ENCODE measurements around the gene TTF2.

The TTF2 gene

DNA sequence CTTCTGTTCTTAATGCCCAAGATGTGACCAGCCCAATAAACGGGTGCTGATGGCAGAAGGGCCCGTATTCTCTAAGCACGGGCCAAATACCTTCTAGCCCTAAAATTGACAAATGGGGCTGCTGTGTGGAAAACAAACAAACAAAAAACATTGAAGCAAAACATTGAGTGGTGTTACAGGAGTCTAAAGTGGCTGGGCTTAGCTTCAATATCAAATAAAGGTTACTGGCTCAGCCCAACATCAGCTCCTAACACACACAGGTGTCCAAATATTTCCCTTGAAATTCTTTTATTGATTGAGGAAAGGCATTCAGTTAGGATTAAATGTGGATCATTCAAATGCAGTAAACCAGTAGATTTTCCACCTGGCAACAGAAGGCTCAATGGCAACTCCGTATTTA lies 13.3 kb upstream of the TTF2 start:
- Histone ChIP-seq H3K9me3 (ENCODE audit: control insufficient read depth, insufficient read depth, low read depth, low read length) (no peaks in the 10 kb centered on the region), H3K27me3 (ENCODE audit: control insufficient read depth, insufficient read depth, low read length) (no peaks in the 10 kb centered on the region), H3K4me1 (ENCODE audit: control insufficient read depth, insufficient read depth, low read length) (no peaks in the 10 kb centered on the region), H3K9ac (ENCODE audit: low read length) (no peak overlapping the region), H3K27ac (ENCODE audit: low read depth, low read length) (no peak overlapping the region), H3K36me3 (ENCODE audit: control insufficient read depth, insufficient read depth, low read length) (no peaks in the 10 kb centered on the region), H3K4me3 (ENCODE audit: low read depth, low read length) (no peak overlapping the region)

DNA sequence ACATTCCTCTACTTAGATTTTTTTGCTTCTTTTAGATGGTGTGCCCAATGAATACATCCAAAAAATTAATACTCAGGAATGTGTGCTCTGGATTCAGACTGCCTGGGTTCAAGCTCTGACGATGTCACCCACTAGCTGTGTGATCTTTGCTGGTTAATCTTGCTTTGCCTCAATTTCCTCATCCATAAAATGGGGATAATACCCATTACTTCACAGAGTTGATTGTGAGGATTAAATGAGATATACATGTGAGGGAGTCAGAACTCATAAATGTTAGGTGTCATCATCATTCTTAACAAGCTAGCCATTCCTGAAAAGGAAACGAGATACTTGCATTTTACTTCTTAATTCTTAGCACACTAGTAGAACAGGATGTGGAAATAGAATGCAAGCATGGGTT lies 12.9 kb upstream of the TTF2 start:
- Histone ChIP-seq H3K27me3 (ENCODE audit: control insufficient read depth, insufficient read depth, low read length) (no peaks in the 10 kb centered on the region), H3K9me3 (ENCODE audit: control insufficient read depth, insufficient read depth, low read depth, low read length) (no peaks in the 10 kb centered on the region), H3K9ac (ENCODE audit: low read length) (no peak overlapping the region), H3K4me1 (ENCODE audit: control insufficient read depth, insufficient read depth, low read length) (no peaks in the 10 kb centered on the region), H3K36me3 (ENCODE audit: control insufficient read depth, insufficient read depth, low read length) (no peaks in the 10 kb centered on the region), H3K4me3 (ENCODE audit: low read depth, low read length) (no peak overlapping the region), H3K27ac (ENCODE audit: low read depth, low read length) (no peak overlapping the region)

DNA sequence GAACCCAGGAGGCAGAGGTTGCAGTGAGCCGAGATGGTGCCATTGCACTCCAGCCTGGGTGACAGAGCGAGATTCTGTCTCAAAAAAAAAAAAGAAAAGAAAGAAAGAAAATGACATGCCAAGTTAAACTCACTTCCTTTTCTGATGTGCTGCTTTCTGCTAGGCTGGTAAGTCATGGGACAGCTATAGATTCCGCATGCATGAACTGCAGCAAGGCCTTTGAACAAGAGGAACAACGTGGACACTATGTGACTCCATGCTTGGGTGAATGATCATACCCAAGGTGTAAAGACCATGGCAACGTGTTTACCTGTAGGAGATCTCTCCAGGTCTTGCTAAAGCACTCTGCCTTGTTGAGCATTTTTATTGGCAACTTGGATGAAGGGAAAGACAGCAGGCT lies 10.3 kb upstream of the TTF2 start:
- Histone ChIP-seq H3K36me3 (ENCODE audit: control insufficient read depth, insufficient read depth, low read length) (no peaks in the 10 kb centered on the region), H3K9ac (ENCODE audit: low read length) (no peak overlapping the region), H3K27me3 (ENCODE audit: control insufficient read depth, insufficient read depth, low read length) (no peaks in the 10 kb centered on the region), H3K4me3 (ENCODE audit: low read depth, low read length) (no peak overlapping the region), H3K9me3 (ENCODE audit: control insufficient read depth, insufficient read depth, low read depth, low read length) (no peaks in the 10 kb centered on the region), H3K27ac (ENCODE audit: low read depth, low read length) (no peak overlapping the region), H3K4me1 (ENCODE audit: control insufficient read depth, insufficient read depth, low read length) (no peaks in the 10 kb centered on the region)

DNA sequence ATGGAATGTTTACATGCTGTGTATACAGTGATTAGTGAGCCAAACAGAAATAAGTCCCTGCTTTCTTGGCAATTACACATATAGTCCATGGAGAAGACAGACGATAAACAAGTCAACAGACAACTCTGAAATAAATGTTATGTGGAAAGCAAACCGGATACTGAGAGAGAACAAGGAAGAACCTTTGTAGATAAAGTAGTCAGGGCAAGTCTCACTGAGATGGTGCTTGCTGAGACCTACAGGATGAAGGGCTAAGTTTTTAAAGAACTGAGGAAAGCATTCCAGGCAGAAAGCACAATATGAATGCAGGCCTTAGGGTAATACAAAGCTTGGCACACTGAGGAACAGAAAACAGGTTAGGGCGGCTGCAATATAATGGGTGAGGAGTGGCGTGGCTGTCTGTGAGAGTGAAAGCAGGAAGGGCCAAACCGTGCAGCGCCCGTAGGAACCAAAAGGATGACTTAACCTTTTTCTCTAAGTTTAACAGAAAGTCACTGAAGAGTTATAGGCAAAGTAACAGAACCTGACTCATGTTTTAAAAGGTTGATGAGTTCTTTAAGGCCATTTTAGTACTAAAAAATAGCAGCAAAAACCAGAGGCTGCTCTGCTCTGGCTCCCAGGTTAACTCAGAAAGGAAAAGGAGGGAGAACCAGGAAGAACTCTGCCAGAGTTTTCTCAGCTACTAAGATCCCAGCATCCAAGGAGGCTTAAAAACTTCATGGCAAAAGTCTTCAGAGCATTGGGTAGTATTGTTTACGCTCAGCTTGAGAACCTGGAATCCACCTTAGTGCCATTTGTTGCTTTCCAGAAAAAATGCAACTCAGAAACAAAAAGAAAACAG lies 8.7 kb upstream of the TTF2 start:
- H3K27ac ChIP-seq (ENCODE audit: low read depth, low read length): no peak overlapping the region
- H3K4me1 ChIP-seq (ENCODE audit: control insufficient read depth, insufficient read depth, low read length): no peaks in the 10 kb centered on the region

DNA sequence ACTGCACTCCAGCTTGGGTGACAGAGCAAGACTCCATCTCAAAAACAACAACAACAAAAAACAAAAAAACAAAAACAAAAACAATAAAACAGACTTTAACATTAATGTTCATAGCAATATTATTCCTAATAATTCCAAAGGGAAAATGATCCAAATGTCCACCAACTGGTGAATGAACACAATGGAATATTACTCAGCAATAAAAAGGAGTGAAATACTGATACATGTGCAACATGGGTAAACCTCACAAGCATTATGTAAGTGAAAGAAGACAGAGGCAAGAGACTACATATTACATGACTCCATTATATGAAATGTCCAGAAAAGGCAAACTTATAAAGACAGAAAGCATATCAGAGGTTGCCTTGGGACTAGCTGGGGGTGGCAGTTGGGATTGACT lies 6.1 kb upstream of the TTF2 start:
- Histone ChIP-seq H3K36me3 (ENCODE audit: control insufficient read depth, insufficient read depth, low read length) (no peaks in the 10 kb centered on the region), H3K9ac (ENCODE audit: low read length) (no peak overlapping the region), H3K27ac (ENCODE audit: low read depth, low read length) (no peak overlapping the region), H3K27me3 (ENCODE audit: control insufficient read depth, insufficient read depth, low read length) (no peaks in the 10 kb centered on the region), H3K4me1 (ENCODE audit: control insufficient read depth, insufficient read depth, low read length) (peaks cover 5% of the 10 kb centered on the region), H3K4me3 (ENCODE audit: low read depth, low read length) (no peak overlapping the region), H3K9me3 (ENCODE audit: control insufficient read depth, insufficient read depth, low read depth, low read length) (no peaks in the 10 kb centered on the region)

More for the DNA sequence above, 8.7 kb upstream of the TTF2 start:
- H3K4me3 ChIP-seq (ENCODE audit: low read depth, low read length): no peak overlapping the region
- H3K9me3 ChIP-seq (ENCODE audit: control insufficient read depth, insufficient read depth, low read depth, low read length): no peaks in the 10 kb centered on the region
- no peaks in the 10 kb centered on the region for H3K36me3 ChIP-seq (ENCODE audit: control insufficient read depth, insufficient read depth, low read length)
- no peak overlapping the region for H3K9ac ChIP-seq (ENCODE audit: low read length)
- H3K27me3 ChIP-seq (ENCODE audit: control insufficient read depth, insufficient read depth, low read length): no peaks in the 10 kb centered on the region

DNA sequence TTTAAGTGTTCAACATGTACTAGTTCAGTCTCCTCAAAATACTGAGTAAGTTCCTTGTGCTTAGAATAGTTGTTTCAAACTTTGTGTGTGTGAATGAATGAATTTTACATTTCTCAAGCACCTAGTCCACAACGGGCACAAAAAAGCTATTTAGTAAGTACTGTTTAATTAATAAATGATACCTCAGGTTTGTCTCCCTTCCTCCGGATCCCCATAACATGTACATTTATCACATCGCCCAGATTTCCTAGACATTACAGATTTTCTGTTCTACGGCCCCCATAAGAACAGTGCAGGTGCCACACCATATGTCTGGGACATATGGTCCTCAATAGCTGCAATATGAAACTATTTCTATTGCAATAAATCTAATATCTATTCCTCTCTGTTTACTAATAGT lies 1.3 kb upstream of the TTF2 start:
- peaks cover 8% of the 10 kb centered on the region for H3K4me1 ChIP-seq (ENCODE audit: control insufficient read depth, insufficient read depth, low read length)
- H3K9ac ChIP-seq (ENCODE audit: low read length): no peak overlapping the region
- H3K9me3 ChIP-seq (ENCODE audit: control insufficient read depth, insufficient read depth, low read depth, low read length): no peaks in the 10 kb centered on the region
- H3K27ac ChIP-seq (ENCODE audit: low read depth, low read length): peak overlapping the region; percentile 71; the same call in 1 of the 2 replicates
- peaks cover 17% of the 10 kb centered on the region for H3K36me3 ChIP-seq (ENCODE audit: control insufficient read depth, insufficient read depth, low read length)
- peak overlapping the region; percentile 80 for H3K4me3 ChIP-seq (ENCODE audit: low read depth, low read length)
- no peaks in the 10 kb centered on the region for H3K27me3 ChIP-seq (ENCODE audit: control insufficient read depth, insufficient read depth, low read length)

DNA sequence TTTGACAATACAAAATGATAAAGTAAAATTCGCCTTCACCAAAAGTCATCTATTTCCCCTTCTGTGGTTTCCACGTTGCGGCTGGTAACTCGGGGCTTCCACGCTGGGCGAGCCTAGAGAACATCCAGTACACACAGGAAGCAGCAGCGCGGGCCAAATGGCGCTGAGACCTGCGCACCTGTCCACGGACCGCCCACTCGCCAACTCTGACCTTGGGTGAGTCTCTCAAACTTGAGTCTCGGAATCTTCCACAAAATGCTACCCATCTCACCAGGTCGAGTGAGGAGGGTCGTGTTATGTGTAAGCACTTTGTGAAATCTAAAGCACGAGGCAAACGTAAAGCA lies 820 bp upstream of the TTF2 start:
- H3K36me3 ChIP-seq (ENCODE audit: control insufficient read depth, insufficient read depth, low read length): peaks cover 19% of the 10 kb centered on the region
- peak overlapping the region; percentile 80 for H3K4me3 ChIP-seq (ENCODE audit: low read depth, low read length)
- H3K9me3 ChIP-seq (ENCODE audit: control insufficient read depth, insufficient read depth, low read depth, low read length): no peaks in the 10 kb centered on the region
- peak overlapping the region; percentile 82 for H3K9ac ChIP-seq (ENCODE audit: low read length)
- peak overlapping the region; percentile 71 for H3K27ac ChIP-seq (ENCODE audit: low read depth, low read length)
- peaks cover 8% of the 10 kb centered on the region for H3K4me1 ChIP-seq (ENCODE audit: control insufficient read depth, insufficient read depth, low read length)
- no peaks in the 10 kb centered on the region for H3K27me3 ChIP-seq (ENCODE audit: control insufficient read depth, insufficient read depth, low read length)

DNA sequence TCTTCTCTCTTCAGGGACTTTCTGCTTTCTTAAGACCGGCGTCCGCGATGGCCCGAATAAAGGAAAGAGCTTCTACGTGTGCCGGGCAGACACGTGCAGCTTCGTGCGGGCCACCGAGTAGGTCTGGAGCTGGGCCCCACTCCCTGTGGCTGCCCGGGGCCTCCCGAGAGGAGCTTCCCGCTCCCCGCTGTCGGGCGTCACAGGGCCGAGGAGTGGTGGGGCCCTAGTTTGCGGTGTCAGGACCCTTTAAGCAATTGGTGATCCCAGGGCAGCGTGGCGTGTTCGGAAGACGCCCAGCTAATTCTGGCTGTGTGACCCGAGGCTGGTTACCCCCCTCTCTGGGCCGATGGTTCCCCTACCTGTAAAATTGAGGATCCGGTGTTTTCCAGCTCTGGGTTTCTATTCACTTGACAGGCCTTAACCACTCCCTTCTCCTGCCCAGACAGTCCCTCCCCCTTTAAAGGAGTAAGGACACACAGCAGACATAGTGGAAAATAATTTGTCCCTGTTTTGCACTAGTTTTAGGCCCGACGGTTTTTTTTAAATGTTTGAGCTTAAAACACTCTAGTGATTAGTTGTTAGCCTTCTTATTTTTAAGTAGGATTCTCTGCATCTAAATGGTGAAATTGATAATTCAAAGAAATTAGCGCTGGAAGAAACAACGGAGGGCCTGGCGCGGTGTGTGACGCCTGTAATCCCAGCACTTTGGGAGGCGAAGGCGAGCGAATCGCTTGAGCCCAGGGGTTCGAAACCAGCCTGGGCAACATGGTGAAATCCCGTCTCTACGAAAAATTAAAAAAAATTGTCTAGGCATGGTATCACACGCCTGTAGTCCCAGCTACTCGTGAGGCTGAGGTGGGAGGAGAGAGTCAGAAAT lies 553 bp downstream of the TTF2 start:
- Histone ChIP-seq H3K36me3 (ENCODE audit: control insufficient read depth, insufficient read depth, low read length) (peaks cover 31% of the 10 kb centered on the region), H3K9me3 (ENCODE audit: control insufficient read depth, insufficient read depth, low read depth, low read length) (no peaks in the 10 kb centered on the region), H3K4me3 (ENCODE audit: low read depth, low read length) (peak overlapping the region; percentile 80), H3K27ac (ENCODE audit: low read depth, low read length) (no peak overlapping the region; the same call in 1 of the 2 replicates), H3K27me3 (ENCODE audit: control insufficient read depth, insufficient read depth, low read length) (no peaks in the 10 kb centered on the region), H3K4me1 (ENCODE audit: control insufficient read depth, insufficient read depth, low read length) (peaks cover 8% of the 10 kb centered on the region), H3K9ac (ENCODE audit: low read length) (peak overlapping the region; percentile 79)

DNA sequence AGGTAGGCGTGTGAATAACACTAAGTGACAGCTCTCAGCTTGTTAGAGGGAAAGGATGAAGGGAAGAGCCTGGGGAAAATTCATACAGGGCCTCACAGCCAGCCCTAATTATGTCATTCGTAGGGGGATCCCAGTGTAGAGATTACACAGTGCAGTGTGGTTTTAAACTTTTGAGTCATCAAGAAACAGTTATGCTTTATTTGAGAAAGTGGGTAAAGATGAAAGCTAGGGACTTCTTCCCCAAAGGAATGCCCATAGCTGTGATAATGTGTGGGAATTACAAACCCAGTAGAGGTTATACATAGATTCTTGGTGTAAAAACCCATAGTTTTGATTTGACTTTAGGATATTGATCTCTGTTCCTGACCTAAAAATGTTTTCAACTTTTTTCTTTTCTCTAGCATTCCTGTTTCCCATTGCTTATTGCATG lies 1.9 kb downstream of the TTF2 start:
- H3K9me3 ChIP-seq (ENCODE audit: control insufficient read depth, insufficient read depth, low read depth, low read length): no peaks in the 10 kb centered on the region
- peaks cover 40% of the 10 kb centered on the region for H3K36me3 ChIP-seq (ENCODE audit: control insufficient read depth, insufficient read depth, low read length)

DNA sequence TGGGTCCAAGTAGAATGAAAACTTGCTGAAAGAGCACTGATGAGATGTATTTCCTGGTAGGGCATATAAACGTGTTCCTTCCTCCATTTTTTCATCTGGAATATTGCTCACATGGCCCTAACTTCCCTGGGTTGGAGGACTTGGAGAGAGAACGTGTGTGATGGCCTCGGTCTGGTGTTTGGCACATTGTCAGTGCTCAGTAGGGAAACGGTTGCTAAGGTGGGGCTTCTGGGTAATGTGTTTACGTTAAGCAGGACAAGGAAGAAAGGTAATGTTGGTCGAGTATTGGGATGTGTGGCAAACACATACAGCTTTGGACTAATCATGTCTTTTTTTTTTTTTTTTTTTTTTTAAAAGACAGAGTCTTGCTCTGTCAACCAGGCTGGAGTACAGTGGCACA lies 6.2 kb downstream of the TTF2 start:
- Histone ChIP-seq H3K9ac (ENCODE audit: low read length) (no peak overlapping the region), H3K4me3 (ENCODE audit: low read depth, low read length) (no peak overlapping the region), H3K27ac (ENCODE audit: low read depth, low read length) (no peak overlapping the region), H3K27me3 (ENCODE audit: control insufficient read depth, insufficient read depth, low read length) (no peaks in the 10 kb centered on the region), H3K4me1 (ENCODE audit: control insufficient read depth, insufficient read depth, low read length) (peaks cover under 1% of the 10 kb centered on the region; the same call in 1 of the 2 replicates), H3K9me3 (ENCODE audit: control insufficient read depth, insufficient read depth, low read depth, low read length) (no peaks in the 10 kb centered on the region), H3K36me3 (ENCODE audit: control insufficient read depth, insufficient read depth, low read length) (peaks cover 67% of the 10 kb centered on the region)

More for the DNA sequence above, 1.9 kb downstream of the TTF2 start:
- Histone ChIP-seq H3K9ac (ENCODE audit: low read length) (no peak overlapping the region), H3K27me3 (ENCODE audit: control insufficient read depth, insufficient read depth, low read length) (no peaks in the 10 kb centered on the region), H3K4me3 (ENCODE audit: low read depth, low read length) (no peak overlapping the region), H3K27ac (ENCODE audit: low read depth, low read length) (no peak overlapping the region), H3K4me1 (ENCODE audit: control insufficient read depth, insufficient read depth, low read length) (peaks cover 8% of the 10 kb centered on the region)

All from HUES6 (cell line).